Measurements from ENCODE around the gene TBC1D19. TPM values are rescaled to one million over a fixed set of nuclear protein-coding genes. Genes with fewer than 3 reads are reported as not detected.

The TBC1D19 gene
- total and polyA plus RNA-seq, 9 of the 15 experiments (the other 6 are each of a cell fraction or from before 2014, with no cell fraction given): 0.73 to 5.6 (median 3.7) TPM

- TF ChIP-seq ZFX (CRISPR knock-in tag; IDR thresholded peaks at IDR 0.05) (peak; percentile 93), ZSCAN32 (CRISPR knock-in tag; IDR thresholded peaks at IDR 0.05) (0 out of 2 replicates have a peak, but pooled peaks have one; percentile 29), SNRNP70 (optimal IDR thresholded peaks at IDR 0.05; ENCODE audit: low read depth, low read length) (no peak), ZNF134 (CRISPR knock-in tag; conservative IDR thresholded peaks at IDR 0.05) (no peak), TFAP4 (CRISPR knock-in tag; IDR thresholded peaks at IDR 0.05; ENCODE audit: borderline replicate concordance) (peak; percentile 85), CBX3 (IDR thresholded peaks at IDR 0.05; ENCODE audit: borderline replicate concordance in 1 of 2, low read length in 2 of 2) (peak; percentile 89 to 98), FOXA1 (IDR thresholded peaks at IDR 0.05; ENCODE audit: borderline replicate concordance) (no peak), POLR2B (IDR thresholded peaks at IDR 0.05; ENCODE audit: low read depth, partially characterized antibody) (no peak), HEY1 (CRISPR knock-in tag; IDR thresholded peaks at IDR 0.05; ENCODE audit: borderline replicate concordance) (no peak), ZNF143 (CRISPR knock-in tag; IDR thresholded peaks at IDR 0.05) (no peak), RB1 (IDR thresholded peaks at IDR 0.05; ENCODE audit: low read depth) (peak; percentile 94), POU5F1 (IDR thresholded peaks at IDR 0.05; ENCODE audit: borderline replicate concordance, low read depth, low read length, partially characterized antibody) (no peak), ZBTB26 (CRISPR knock-in tag; IDR thresholded peaks at IDR 0.05) (no peak), FOXP4 (CRISPR knock-in tag; IDR thresholded peaks at IDR 0.05; ENCODE audit: borderline replicate concordance) (0 out of 2 replicates have a peak, but pooled peaks have one; percentile 28), HMG20B (CRISPR knock-in tag; IDR thresholded peaks at IDR 0.05) (no peak), ZNF41 (CRISPR knock-in tag; conservative IDR thresholded peaks at IDR 0.05) (0 out of 2 replicates have a peak, but pooled peaks have one; percentile 56), RCOR1 (IDR thresholded peaks at IDR 0.05; ENCODE audit: borderline replicate concordance in 1 of 2, low read depth in 2 of 2, low read length in 2 of 2) (peak in 1 of 2 experiments; percentile 82; a peak in 2 of 4 replicates), ESRRA (IDR thresholded peaks at IDR 0.05; ENCODE audit: borderline replicate concordance, low read depth) (peak; percentile 56; the same call in 1 of the 2 replicates), ZNF57 (CRISPR knock-in tag; IDR thresholded peaks at IDR 0.05) (no peak)
- TF ChIP-seq, protein P1, sequence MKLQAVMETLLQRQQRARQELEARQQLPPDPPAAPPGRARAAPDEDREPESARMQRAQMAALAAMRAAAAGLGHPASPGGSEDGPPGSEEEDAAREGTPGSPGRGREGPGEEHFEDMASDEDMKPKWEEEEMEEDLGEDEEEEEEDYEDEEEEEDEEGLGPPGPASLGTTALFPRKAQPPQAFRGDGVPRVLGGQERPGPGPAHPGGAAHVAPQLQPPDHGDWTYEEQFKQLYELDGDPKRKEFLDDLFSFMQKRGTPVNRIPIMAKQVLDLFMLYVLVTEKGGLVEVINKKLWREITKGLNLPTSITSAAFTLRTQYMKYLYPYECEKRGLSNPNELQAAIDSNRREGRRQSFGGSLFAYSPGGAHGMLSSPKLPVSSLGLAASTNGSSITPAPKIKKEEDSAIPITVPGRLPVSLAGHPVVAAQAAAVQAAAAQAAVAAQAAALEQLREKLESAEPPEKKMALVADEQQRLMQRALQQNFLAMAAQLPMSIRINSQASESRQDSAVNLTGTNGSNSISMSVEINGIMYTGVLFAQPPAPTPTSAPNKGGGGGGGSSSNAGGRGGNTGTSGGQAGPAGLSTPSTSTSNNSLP (IDR thresholded peaks at IDR 0.05; ENCODE audit: borderline replicate concordance, low read depth, low read length): no peak
- TF ChIP-seq, protein P2, sequence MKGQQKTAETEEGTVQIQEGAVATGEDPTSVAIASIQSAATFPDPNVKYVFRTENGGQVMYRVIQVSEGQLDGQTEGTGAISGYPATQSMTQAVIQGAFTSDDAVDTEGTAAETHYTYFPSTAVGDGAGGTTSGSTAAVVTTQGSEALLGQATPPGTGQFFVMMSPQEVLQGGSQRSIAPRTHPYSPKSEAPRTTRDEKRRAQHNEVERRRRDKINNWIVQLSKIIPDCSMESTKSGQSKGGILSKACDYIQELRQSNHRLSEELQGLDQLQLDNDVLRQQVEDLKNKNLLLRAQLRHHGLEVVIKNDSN (CRISPR knock-in tag; IDR thresholded peaks at IDR 0.05): no peak
Observed at GRCh38 chr4:26583865-26584652, at the start of gene TBC1D19 (continued).
